H1 (cell line): Measurements from ENCODE around the gene INPP5B. TPM values are rescaled to one million over a fixed set of nuclear protein-coding genes. Genes with fewer than 3 reads are reported as not detected.

Experiments
- CTCF ChIA-PET: fragments of 300-600 bp; sonication (Branson Sonifier 250); formaldehyde crosslinking; loops from one replicate; lab custom pipeline; 2021; ENCODE audit not compliant: partially characterized antibody; lab: Charles Lee
- POLR2A ChIA-PET: fragments of 300-600 bp; sonication (Branson Sonifier 250); formaldehyde crosslinking; loops from one replicate; lab custom pipeline; 2021; ENCODE audit warnings: inconsistent platforms; ENCODE audit not compliant: partially characterized antibody; lab: Charles Lee
- DNase-seq, 2 experiments: peaks; one replicate each; pipeline versions ENCODE4 v3.0.0 to v3.0.0-alpha.2; 2010 to 2022; ENCODE audit warnings: low spot score in 2 of 2, low read depth in 1 of 2, mixed read lengths in 1 of 2
- FAIRE-seq: peaks from 2 replicates; lab custom pipeline; 2011; peaks lifted over from hg19 to GRCh38; lab: Jason Lieb, UNC
- H2AFZ ChIP-seq: 2 replicates; pipeline ENCODE4 v1.8.1; 2012; ENCODE audit warnings: low read length, inconsistent platforms
- H2AK5ac ChIP-seq: 2 replicates; pipeline ENCODE4 v1.6.1; 2013; ENCODE audit warnings: low read depth, low read length
- H2BK120ac ChIP-seq: replicated peaks from 2 replicates; pipeline ENCODE3; 2013; ENCODE audit warnings: low read depth, low read length, inconsistent platforms
- H2BK12ac ChIP-seq: 2 replicates; pipeline ENCODE4 v1.6.1; 2013; ENCODE audit warnings: low read depth, low read length
- H2BK15ac ChIP-seq: 2 replicates; pipeline ENCODE4 v1.6.1; 2013; ENCODE audit warnings: low read length
- H2BK20ac ChIP-seq: 2 replicates; pipeline ENCODE4 v1.6.1; 2013; ENCODE audit warnings: low read length
- H2BK5ac ChIP-seq: 2 replicates; pipeline ENCODE4 v1.6.1; 2013; ENCODE audit warnings: low read depth, low read length
- H3K14ac ChIP-seq: 2 replicates; pipeline ENCODE4 v1.6.1; 2013; ENCODE audit warnings: inconsistent platforms; ENCODE audit not compliant: insufficient read length
- H3K18ac ChIP-seq: 2 replicates; pipeline ENCODE4 v1.6.1; 2013; ENCODE audit warnings: low read length; ENCODE audit errors: extremely low read depth
- H3K23ac ChIP-seq: 2 replicates; pipeline ENCODE4 v1.6.1; 2013; ENCODE audit warnings: inconsistent platforms; ENCODE audit not compliant: insufficient read length
- H3K23me2 ChIP-seq: 2 replicates; pipeline ENCODE4 v1.6.1; 2013; ENCODE audit warnings: low read depth, low read length
- H3K27ac ChIP-seq: 2 replicates; pipeline ENCODE4 v1.6.1; 2011; ENCODE audit warnings: low read depth, low read length, inconsistent platforms
- H3K27me3 ChIP-seq, 4 experiments: replicated peaks in 1 of 4; 1 replicate in 1 of 4; 2 replicates in 3 of 4; pipeline versions ENCODE4 v1.6.1 to v1.8.1; 2011 to 2013; ENCODE audit warnings: low read length in 3 of 4, mild to moderate bottlenecking in 3 of 4, inconsistent platforms in 2 of 4, mixed read lengths in 2 of 4, moderate library complexity in 1 of 4; ENCODE audit not compliant: control insufficient read depth in 3 of 4, insufficient read depth in 3 of 4; ENCODE audit errors: extremely low read depth in 1 of 4
- H3K36me3 ChIP-seq, 4 experiments: 2 replicates each; pipeline versions ENCODE4 v1.6.1 to v1.8.1; 2011 to 2013; ENCODE audit warnings: mild to moderate bottlenecking in 4 of 4, low read length in 3 of 4, moderate library complexity in 2 of 4, control low read depth in 1 of 4, inconsistent platforms in 1 of 4; ENCODE audit not compliant: insufficient read depth in 4 of 4, control insufficient read depth in 2 of 4
- H3K4ac ChIP-seq: replicated peaks from 2 replicates; pipeline ENCODE3; 2013; ENCODE audit warnings: low read length, low read depth, mixed read lengths, inconsistent platforms; ENCODE audit not compliant: insufficient read length
- H3K4me1 ChIP-seq, 4 experiments: replicated peaks in 1 of 4; 1 replicate in 1 of 4; 2 replicates in 3 of 4; pipeline versions ENCODE4 v1.6.1 to v1.8.1; 2011 to 2013; ENCODE audit warnings: low read length in 3 of 4, inconsistent platforms in 2 of 4, mixed read lengths in 1 of 4; ENCODE audit not compliant: insufficient read depth in 4 of 4, control insufficient read depth in 3 of 4
- H3K4me2 ChIP-seq, 2 experiments: 2 replicates each; pipeline versions ENCODE4 v1.6.1 to v1.8.1; 2011 to 2013; ENCODE audit warnings: low read depth in 2 of 2, low read length in 2 of 2, control low read depth in 1 of 2, inconsistent platforms in 1 of 2, mild to moderate bottlenecking in 1 of 2; ENCODE audit not compliant: insufficient read depth in 1 of 2
- H3K4me3 ChIP-seq, 4 experiments: fragments of 200-600, 300-600 bp in 1 of 4; sonication (generic), shearing (Covaris generic), sonication (Bioruptor Twin) in 1 of 4; 2 replicates each; pipeline versions ENCODE4 v1.5.1 to v1.8.1; 2011 to 2016; ENCODE audit warnings: low read length in 4 of 4, low read depth in 3 of 4, control low read depth in 2 of 4, inconsistent platforms in 2 of 4, mild to moderate bottlenecking in 2 of 4, mixed read lengths in 1 of 4, moderate library complexity in 1 of 4; ENCODE audit not compliant: insufficient read depth in 2 of 4; ENCODE audit errors: extremely low read depth in 1 of 4
- H3K56ac ChIP-seq: replicated peaks from 2 replicates; pipeline ENCODE3; 2013; ENCODE audit warnings: low read depth, mild to moderate bottlenecking, mixed read lengths, low read length, inconsistent platforms; ENCODE audit not compliant: insufficient read length
- H3K79me1 ChIP-seq: 2 replicates; pipeline ENCODE4 v1.6.1; 2013; ENCODE audit warnings: low read depth, low read length, control low read depth
- H3K79me2 ChIP-seq, 2 experiments: 2 replicates each; pipeline versions ENCODE4 v1.6.1 to v1.8.1; 2012 to 2013; ENCODE audit warnings: low read length in 2 of 2, mild to moderate bottlenecking in 2 of 2, inconsistent platforms in 1 of 2; ENCODE audit not compliant: insufficient read depth in 2 of 2, control insufficient read depth in 1 of 2
- H3K9ac ChIP-seq, 4 experiments: replicated peaks in 1 of 4; 1 replicate in 1 of 4; 2 replicates in 3 of 4; pipeline versions ENCODE4 v1.6.1 to v1.8.1; 2011 to 2013; ENCODE audit warnings: low read depth in 3 of 4, low read length in 3 of 4, control low read depth in 2 of 4, mild to moderate bottlenecking in 2 of 4, moderate library complexity in 2 of 4, inconsistent platforms in 1 of 4; ENCODE audit errors: extremely low read depth in 1 of 4
- H3K9me3 ChIP-seq, 2 experiments: 2 replicates each; pipeline versions ENCODE4 v1.6.1 to v1.8.1; 2012 to 2013; ENCODE audit warnings: mild to moderate bottlenecking in 2 of 2, moderate library complexity in 2 of 2, control low read depth in 1 of 2, inconsistent platforms in 1 of 2, low read depth in 1 of 2, low read length in 1 of 2, mixed read lengths in 1 of 2; ENCODE audit not compliant: insufficient read depth in 2 of 2
- H4K20me1 ChIP-seq, 2 experiments: replicated peaks in 1 of 2; 2 replicates each; pipeline versions ENCODE3 to v1.8.1; 2011 to 2013; ENCODE audit warnings: inconsistent platforms in 2 of 2, low read length in 2 of 2, mild to moderate bottlenecking in 1 of 2; ENCODE audit not compliant: insufficient read depth in 2 of 2, control insufficient read depth in 1 of 2
- H4K5ac ChIP-seq: 2 replicates; pipeline ENCODE4 v1.6.1; 2013; ENCODE audit warnings: low read length, low read depth, mixed read lengths, inconsistent platforms; ENCODE audit not compliant: insufficient read length
- H4K8ac ChIP-seq: 2 replicates; pipeline ENCODE4 v1.8.0; 2013; ENCODE audit warnings: mild to moderate bottlenecking, moderate library complexity, low read length, inconsistent platforms; ENCODE audit not compliant: insufficient read depth; ENCODE audit errors: extremely low read depth
- H4K91ac ChIP-seq: replicated peaks from 2 replicates; pipeline ENCODE3; 2013; ENCODE audit warnings: low read length, mixed read lengths, inconsistent platforms; ENCODE audit not compliant: insufficient read length
- GABPA ChIP-seq: IDR thresholded peaks from 2 replicates; pipeline ENCODE4 v1.6.1; 2011; ENCODE audit warnings: mild to moderate bottlenecking, low read length, moderate library complexity, borderline replicate concordance; ENCODE audit not compliant: insufficient read depth
- JUND ChIP-seq: IDR thresholded peaks from 2 replicates; pipeline ENCODE4 v1.6.1; 2011; ENCODE audit warnings: mild to moderate bottlenecking, improper control_type of control experiment, low read length
- TCF12 ChIP-seq: IDR thresholded peaks from 2 replicates; pipeline ENCODE4 v1.6.1; 2011; ENCODE audit warnings: low read depth, mild to moderate bottlenecking, low read length
- WGBS, 2 experiments: shearing (Covaris generic) in 1 of 2; methylation state at CpG; one replicate each; pipeline versions ENCODE4 v1.1.6 to v1.1.7; 2013 to 2015; ENCODE audit warnings: low lambda C conversion rate in 2 of 2, mixed read lengths in 2 of 2, inconsistent platforms in 1 of 2, low coverage in 1 of 2, missing lambda C conversion rate in 1 of 2; ENCODE audit not compliant: insufficient replicate concordance in 2 of 2, insufficient coverage in 1 of 2, insufficient read length in 1 of 2; ENCODE audit errors: extremely low coverage in 1 of 2, missing lambda C conversion rate in 1 of 2; 5-methylcytosine and 5-hydroxymethylcytosine counted together
- polyA plus RNA-seq, 7 experiments: library from polyadenylated mRNA; depleted of rRNA in 3 of 7; stranded (reverse) in 5 of 7; unstranded in 2 of 7; fragments of >200 nt in 5 of 7; fragments of 200-250 nt in 2 of 7; gene quantifications; 1 replicate in 5 of 7; 2 replicates in 1 of 7; 4 replicates in 1 of 7; pipeline versions ENCODE4 v1.2.1 to v1.2.3, GENCODE V29; 2011 to 2013; ENCODE audit warnings: missing spikeins in 2 of 7, mixed read lengths in 2 of 7
- total RNA-seq: library from RNA; stranded (reverse); fragmentation: NEBNext Ultra II Directional; extraction: Animal tissue kit (Norgen Biotek cat#: 25700); gene quantifications from 2 replicates; pipeline ENCODE4 v1.2.1, GENCODE V29; 2021

The INPP5B gene
- total and polyA plus RNA-seq, 2 of the 8 experiments (the other 6 are each of a cell fraction or from before 2014, with no cell fraction given): 14.0 to 23.7 TPM

GRCh38 chr1:37888022-37888700 lies 58.7 kb downstream of the INPP5B start:
- H3K4me3 ChIP-seq: no peak overlapping the region
- no peaks in the 10 kb centered on the region for H3K79me2 ChIP-seq
- H3K9ac ChIP-seq: no peak overlapping the region
- H3K4me2 ChIP-seq: no peak overlapping the region
- H3K4me1 ChIP-seq: no peaks in the 10 kb centered on the region
- H3K18ac ChIP-seq: no peak overlapping the region
- no peak overlapping the region for H4K91ac ChIP-seq
- ChIA-PET CTCF (interaction anchor here (0.6 to 1.5 kb wide), 6 partner anchors 12 to 123 kb away, joined by 3 to 5 read pairs (median 3); partner anchors contain the start of gene EPHA10), POLR2A (interaction anchor here (1.1 kb wide), 1 partner anchor 26 kb away, joined by 3 read pairs; no protein-coding TSS in a partner anchor)
- H2BK5ac ChIP-seq: no peak overlapping the region
- no peak overlapping the region for H3K23ac ChIP-seq
- 89% methylated on average over 6 of the region's 6 CpGs; no CpG with 5 or more reads in 1 of the 2 experiments for WGBS, 2 experiments
- no peak overlapping the region for H2BK20ac ChIP-seq
- no peak for FAIRE-seq
- H2BK12ac ChIP-seq: no peak overlapping the region
- H2BK120ac ChIP-seq: no peak overlapping the region
- no peak overlapping the region for H2AFZ ChIP-seq
- H3K27ac ChIP-seq: no peak overlapping the region
- no peak overlapping the region for H3K56ac ChIP-seq
- H3K9me3 ChIP-seq: no peaks in the 10 kb centered on the region
- no peak for DNase-seq
- no peaks in the 10 kb centered on the region for H3K79me1 ChIP-seq
- H3K23me2 ChIP-seq: no peaks in the 10 kb centered on the region
- H2AK5ac ChIP-seq: no peak overlapping the region
- H4K5ac ChIP-seq: no peak overlapping the region
- no peak overlapping the region for H2BK15ac ChIP-seq
- peaks cover 8 to 36% (median 23%) of the 10 kb centered on the region in 4 experiments for H3K36me3 ChIP-seq
- no peak overlapping the region for H3K4ac ChIP-seq
- H4K20me1 ChIP-seq: no peaks in the 10 kb centered on the region
- H3K14ac ChIP-seq: no peak overlapping the region
- no peaks in the 10 kb centered on the region for H3K27me3 ChIP-seq
- no peak for TF ChIP-seq JUND
- no peak for TF ChIP-seq GABPA
- no peak for TF ChIP-seq TCF12
- no peak overlapping the region for H4K8ac ChIP-seq
